ENCODE results near the gene MBD6. TPM values are rescaled to one million over a fixed set of nuclear protein-coding genes. Genes with fewer than 3 reads are reported as not detected.

MBD6 gene
- total and polyA plus RNA-seq, 2 of the 4 experiments (the other 2 are of a cell fraction), result 0.90 to 9.3 TPM

DNA sequence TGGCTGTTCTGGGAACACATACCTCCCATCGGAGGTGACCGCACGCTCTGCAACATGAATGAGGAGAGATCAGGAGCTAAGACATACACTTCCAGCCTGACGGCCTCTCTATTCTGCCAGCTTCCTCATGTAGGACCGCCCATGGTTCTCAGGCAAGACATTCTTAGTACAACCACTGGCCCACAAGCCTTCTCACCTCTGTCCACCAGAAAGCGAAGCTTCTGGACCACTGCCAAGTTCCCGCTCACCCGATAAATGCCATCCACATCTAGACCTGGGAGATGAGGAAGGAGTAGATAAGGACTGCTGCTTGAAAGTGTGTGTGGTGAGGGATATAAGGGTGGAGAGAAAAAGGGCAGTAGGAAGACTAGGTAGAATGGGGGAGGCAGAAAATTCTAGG is 48.2 kb upstream of the MBD6 start:
- intact Hi-C loops (cut with micrococcal nuclease), result no loop called here
- H3K14ac ChIP-seq (replicated peaks; ENCODE audit: low read depth, low read length), result no peak overlapping the region
- H4K20me1 ChIP-seq (ENCODE audit: insufficient read depth, low read length), result no peaks in the 10 kb centered on the region
- H3K9me1 ChIP-seq (ENCODE audit: insufficient read depth, low read length), result no peaks in the 10 kb centered on the region
- no peak overlapping the region for H3K23ac ChIP-seq (ENCODE audit: low read depth, low read length)
- in situ Hi-C loops (cut with MboI; ENCODE audit: low sequenced_read_pairs), result no loop called here
- no peak overlapping the region for H2AK9ac ChIP-seq (replicated peaks; ENCODE audit: low read depth, low read length, poor library complexity)
- H2AK5ac ChIP-seq (ENCODE audit: low read depth, low read length), result no peak overlapping the region
- no peak overlapping the region for H4K91ac ChIP-seq (ENCODE audit: insufficient read depth, low read depth, low read length)
- no peak overlapping the region for H3K4me3 ChIP-seq (ENCODE audit: insufficient read depth, low read depth, low read length)
- H4K5ac ChIP-seq (ENCODE audit: low read depth, low read length), result no peak overlapping the region
- H3K18ac ChIP-seq (ENCODE audit: low read depth, low read length), result no peak overlapping the region
- H2BK20ac ChIP-seq (ENCODE audit: low read depth, low read length), result no peak overlapping the region
- no peak overlapping the region for H2BK120ac ChIP-seq (ENCODE audit: low read depth, low read length)
- no peak overlapping the region for H2BK15ac ChIP-seq (ENCODE audit: low read depth, low read length)
- no peak for DNase-seq
- no peaks in the 10 kb centered on the region; the same call in 1 of the 2 replicates for H3K9me3 ChIP-seq (ENCODE audit: control insufficient read depth, insufficient read depth, low read length)
- no peak overlapping the region for H4K8ac ChIP-seq (ENCODE audit: low read depth in 2 of 2, low read length in 2 of 2)
- no TSS peak for BruUV-seq (replicated peaks)
- no peak overlapping the region for H3K27ac ChIP-seq (ENCODE audit: insufficient read depth, low read length)
- ChIA-PET POLR2A (ENCODE audit: unreplicated experiment) (no interaction called here), CTCF (interaction anchor here (1.1 to 1.9 kb wide), 3 partner anchors 12 to 19 kb away, joined by 3 to 8 read pairs (median 3); partner anchors contain the start of genes GLI1 and INHBE)
- no peak overlapping the region for H2AFZ ChIP-seq (replicated peaks; ENCODE audit: low read length, poor library complexity)
- H3K56ac ChIP-seq (ENCODE audit: extremely low read depth, insufficient read depth, low read length), result no peak overlapping the region
- WGBS, 2 experiments (ENCODE audit: extremely low coverage in 2 of 2, insufficient read length in 1 of 2), result no CpG with 5 or more reads among the region's 8 CpGs
- H2BK5ac ChIP-seq (ENCODE audit: low read depth, low read length, poor library complexity, severe bottlenecking), result no peak overlapping the region
- H3K4me2 ChIP-seq (ENCODE audit: low read depth, low read length), result no peak overlapping the region
- peaks cover 55% of the 10 kb centered on the region for H3K27me3 ChIP-seq (ENCODE audit: control insufficient read depth, insufficient read depth, low read length)
- no peaks in the 10 kb centered on the region for H3K36me3 ChIP-seq (ENCODE audit: control insufficient read depth, insufficient read depth, low read length)
- no peak for ATAC-seq (ENCODE audit: low read depth)
- H3K79me1 ChIP-seq (ENCODE audit: low read depth in 1 of 2, low read length in 2 of 2), result no peaks in the 10 kb centered on the region
- H3K4me1 ChIP-seq (ENCODE audit: control insufficient read depth, insufficient read depth, low read length), result 0 out of 2 replicates have a peak, but pooled peaks cover 3% of the 10 kb centered on the region
- no peak overlapping the region for H3K4ac ChIP-seq (ENCODE audit: low read depth, low read length)
- TF ChIP-seq, protein P1, sequence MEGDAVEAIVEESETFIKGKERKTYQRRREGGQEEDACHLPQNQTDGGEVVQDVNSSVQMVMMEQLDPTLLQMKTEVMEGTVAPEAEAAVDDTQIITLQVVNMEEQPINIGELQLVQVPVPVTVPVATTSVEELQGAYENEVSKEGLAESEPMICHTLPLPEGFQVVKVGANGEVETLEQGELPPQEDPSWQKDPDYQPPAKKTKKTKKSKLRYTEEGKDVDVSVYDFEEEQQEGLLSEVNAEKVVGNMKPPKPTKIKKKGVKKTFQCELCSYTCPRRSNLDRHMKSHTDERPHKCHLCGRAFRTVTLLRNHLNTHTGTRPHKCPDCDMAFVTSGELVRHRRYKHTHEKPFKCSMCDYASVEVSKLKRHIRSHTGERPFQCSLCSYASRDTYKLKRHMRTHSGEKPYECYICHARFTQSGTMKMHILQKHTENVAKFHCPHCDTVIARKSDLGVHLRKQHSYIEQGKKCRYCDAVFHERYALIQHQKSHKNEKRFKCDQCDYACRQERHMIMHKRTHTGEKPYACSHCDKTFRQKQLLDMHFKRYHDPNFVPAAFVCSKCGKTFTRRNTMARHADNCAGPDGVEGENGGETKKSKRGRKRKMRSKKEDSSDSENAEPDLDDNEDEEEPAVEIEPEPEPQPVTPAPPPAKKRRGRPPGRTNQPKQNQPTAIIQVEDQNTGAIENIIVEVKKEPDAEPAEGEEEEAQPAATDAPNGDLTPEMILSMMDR (conservative IDR thresholded peaks at IDR 0.05; ENCODE audit: low read depth, low read length), result no peak
- no peak for TF ChIP-seq MXI1 (IDR thresholded peaks at IDR 0.05; ENCODE audit: borderline replicate concordance, low read depth, low read length)
- TF ChIP-seq RCOR1 (IDR thresholded peaks at IDR 0.05; ENCODE audit: insufficient replicate concordance, low read length), result no peak
- TF ChIP-seq NFE2L2 (IDR thresholded peaks at IDR 0.05; ENCODE audit: low read depth, low read length), result no peak
- no peak for TF ChIP-seq RAD21 (IDR thresholded peaks at IDR 0.05; ENCODE audit: low read length)
- TF ChIP-seq, protein P2, sequence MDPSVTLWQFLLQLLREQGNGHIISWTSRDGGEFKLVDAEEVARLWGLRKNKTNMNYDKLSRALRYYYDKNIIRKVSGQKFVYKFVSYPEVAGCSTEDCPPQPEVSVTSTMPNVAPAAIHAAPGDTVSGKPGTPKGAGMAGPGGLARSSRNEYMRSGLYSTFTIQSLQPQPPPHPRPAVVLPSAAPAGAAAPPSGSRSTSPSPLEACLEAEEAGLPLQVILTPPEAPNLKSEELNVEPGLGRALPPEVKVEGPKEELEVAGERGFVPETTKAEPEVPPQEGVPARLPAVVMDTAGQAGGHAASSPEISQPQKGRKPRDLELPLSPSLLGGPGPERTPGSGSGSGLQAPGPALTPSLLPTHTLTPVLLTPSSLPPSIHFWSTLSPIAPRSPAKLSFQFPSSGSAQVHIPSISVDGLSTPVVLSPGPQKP (IDR thresholded peaks at IDR 0.05; ENCODE audit: borderline replicate concordance, low read depth, low read length), result no peak
- TF ChIP-seq MAFK (IDR thresholded peaks at IDR 0.05; ENCODE audit: low read depth, low read length), result no peak
- no peak for TF ChIP-seq CEBPB (IDR thresholded peaks at IDR 0.05; ENCODE audit: low read depth, low read length)
- TF ChIP-seq POLR2A (IDR thresholded peaks at IDR 0.05; ENCODE audit: low read depth, low read length), result no peak
- TF ChIP-seq RFX5 (IDR thresholded peaks at IDR 0.05; ENCODE audit: low read depth, low read length), result no peak
- TF ChIP-seq CHD1 (IDR thresholded peaks at IDR 0.05; ENCODE audit: low read depth, low read length), result no peak
- no peak for TF ChIP-seq FOS (IDR thresholded peaks at IDR 0.05; ENCODE audit: low read depth, low read length)
- TF ChIP-seq SMC3 (IDR thresholded peaks at IDR 0.05; ENCODE audit: low read depth, low read length), result no peak
- TF ChIP-seq, protein P3, sequence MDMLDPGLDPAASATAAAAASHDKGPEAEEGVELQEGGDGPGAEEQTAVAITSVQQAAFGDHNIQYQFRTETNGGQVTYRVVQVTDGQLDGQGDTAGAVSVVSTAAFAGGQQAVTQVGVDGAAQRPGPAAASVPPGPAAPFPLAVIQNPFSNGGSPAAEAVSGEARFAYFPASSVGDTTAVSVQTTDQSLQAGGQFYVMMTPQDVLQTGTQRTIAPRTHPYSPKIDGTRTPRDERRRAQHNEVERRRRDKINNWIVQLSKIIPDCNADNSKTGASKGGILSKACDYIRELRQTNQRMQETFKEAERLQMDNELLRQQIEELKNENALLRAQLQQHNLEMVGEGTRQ (IDR thresholded peaks at IDR 0.05; ENCODE audit: low read depth, low read length), result no peak
- no peak for TF ChIP-seq MAZ (IDR thresholded peaks at IDR 0.05; ENCODE audit: borderline replicate concordance, low read depth, low read length)
- TF ChIP-seq BHLHE40 (IDR thresholded peaks at IDR 0.05; ENCODE audit: low read depth, low read length), result no peak
- dilution Hi-C loops (cut with HindIII; ENCODE audit: low sequenced_read_pairs, unreplicated experiment), result no loop called here
- no peak overlapping the region for H3K9ac ChIP-seq (ENCODE audit: low read depth, low read length)
